ENCODE measurements around the gene MTURN. TPM values are rescaled to one million over a fixed set of nuclear protein-coding genes. Genes with fewer than 3 reads are reported as not detected.

The MTURN gene
- polyA plus RNA-seq, 3 donors: 89.2 to 94.8 (median 90.6) TPM

DNA sequence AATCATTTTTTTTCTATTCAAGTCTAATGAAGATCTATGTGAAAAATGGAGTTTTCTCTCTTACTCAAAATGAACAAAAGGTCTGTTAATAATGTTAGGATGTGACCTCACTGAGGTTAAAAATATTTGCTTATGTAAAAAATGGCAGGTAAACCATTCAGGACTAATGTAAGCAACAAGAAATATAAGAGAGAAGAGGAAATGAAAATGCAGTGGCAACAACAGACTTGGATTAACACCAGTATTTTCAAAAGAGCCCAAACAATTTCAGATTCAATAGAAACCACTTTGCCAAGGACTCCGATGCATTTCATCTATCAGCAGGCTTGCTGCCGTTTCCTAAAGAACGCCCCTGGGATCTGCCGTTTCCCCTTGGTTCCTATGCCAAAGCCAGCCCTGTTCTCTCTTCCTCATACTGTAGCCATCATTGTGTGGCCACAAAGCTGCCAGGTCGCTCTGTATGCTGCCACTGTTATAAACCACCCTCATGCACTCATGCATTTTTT lies 66.4 kb downstream of the MTURN start:
- no peak for DNase-seq (ENCODE audit: low read depth in 3 of 3, low spot score in 2 of 3)

GRCh38 chr7:30201921-30202320 lies 67.1 kb downstream of the MTURN start:
- DNase-seq (ENCODE audit: low read depth in 3 of 3, low spot score in 2 of 3): no peak

DNA sequence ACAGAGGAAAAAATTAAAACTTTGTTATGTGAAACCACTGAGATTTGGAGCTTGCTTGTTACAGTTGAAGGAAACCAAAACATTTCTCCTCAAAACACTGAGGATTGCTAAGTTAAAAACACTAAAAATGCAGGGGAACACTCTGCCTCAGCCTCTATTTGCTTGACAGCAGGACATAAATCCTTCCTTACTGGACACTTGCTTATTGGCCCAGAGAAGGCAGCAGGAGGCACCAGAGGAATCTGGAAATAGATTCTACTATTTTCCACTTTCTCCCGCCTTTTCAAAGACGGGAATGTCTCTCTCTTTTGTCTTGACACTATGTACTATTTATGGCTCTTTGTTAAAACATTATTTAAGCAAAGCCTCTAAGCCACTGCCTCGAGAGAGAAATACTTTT lies 67.9 kb downstream of the MTURN start:
- DNase-seq (ENCODE audit: low read depth in 3 of 3, low spot score in 2 of 3): no peak

GRCh38 chr7:30206491-30206890 lies 71.7 kb downstream of the MTURN start:
- DNase-seq (ENCODE audit: low read depth in 3 of 3, low spot score in 2 of 3): no peak

DNA sequence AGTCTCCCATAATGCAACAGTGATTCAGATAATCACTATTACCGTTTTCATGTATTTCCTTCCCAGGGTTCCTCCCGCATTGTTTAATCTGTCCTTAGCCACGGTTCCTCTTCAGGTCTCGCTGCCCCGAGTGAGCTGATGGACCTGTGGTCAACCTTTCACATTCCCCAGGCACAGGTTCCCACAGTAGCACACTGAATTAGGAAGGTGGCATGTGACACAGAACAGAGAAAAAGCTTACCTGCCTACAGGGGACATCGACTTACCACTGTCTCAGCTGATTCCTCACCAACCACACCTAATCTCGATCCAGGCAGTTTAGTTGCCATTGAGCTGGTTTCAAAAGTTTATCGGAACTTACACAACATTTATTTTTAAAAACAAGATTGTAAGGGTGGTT lies 72.2 kb downstream of the MTURN start:
- no peak for DNase-seq (ENCODE audit: low read depth in 3 of 3, low spot score in 2 of 3)

- DNase-seq (ENCODE audit: low read depth in 3 of 3, low spot score in 2 of 3): no peak
These were observed 72.6 kb downstream of the MTURN start for GRCh38 chr7:30207376-30207775.

DNA sequence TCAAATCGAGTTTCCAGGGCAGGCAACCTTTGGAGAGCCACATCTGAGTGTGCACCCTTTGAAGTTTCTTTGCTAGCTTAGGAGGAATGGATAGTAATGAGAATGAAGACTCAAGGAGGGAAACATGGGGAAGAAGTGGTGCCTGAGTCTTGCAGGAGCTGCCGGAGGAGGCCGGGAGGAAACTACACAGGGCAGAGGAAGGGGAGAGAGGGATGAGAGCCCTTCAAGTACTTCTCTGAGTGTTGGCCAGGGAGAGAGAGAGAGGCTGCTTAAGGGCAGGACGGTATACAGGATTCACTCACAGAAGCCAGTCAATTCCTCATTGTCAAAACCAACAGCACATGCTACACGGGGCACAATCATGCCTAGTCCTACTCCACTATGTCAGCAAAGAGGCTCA lies 75.2 kb downstream of the MTURN start:
- DNase-seq (ENCODE audit: low read depth in 3 of 3, low spot score in 2 of 3): no peak

Other genes with a start within 250 kb of the MTURN start
- 10 to 100 TPM; 67.9 to 71.1 (median 70.5) TPM for gene SCRN1, start 145.2 kb upstream of the MTURN start, polyA plus RNA-seq (ENCODE audit: insufficient read length in 3 of 3)
- gene FKBP14, start 108.3 kb upstream of the MTURN start, polyA plus RNA-seq (ENCODE audit: insufficient read length in 3 of 3): 10 to 100 TPM; 19.2 to 23.8 (median 21.5) TPM
- 10 to 100 TPM; 17.2 to 18.2 (median 18.0) TPM for gene PLEKHA8, start 106.6 kb upstream of the MTURN start, polyA plus RNA-seq (ENCODE audit: insufficient read length in 3 of 3)
- 10 to 100 TPM; 16.0 to 19.2 (median 18.0) TPM for gene ZNRF2, start 149.6 kb downstream of the MTURN start, polyA plus RNA-seq (ENCODE audit: insufficient read length in 3 of 3)

Measured in right renal cortex interstitium (tissue), 3 donors.